Dedifferentiated amniotic fluid mesenchymal stem cell (primary cell): ENCODE results near the gene ZNF440.
A peak's percentile ranks its signal among the peaks of the same experiment; 100 is the strongest.
"Not testable (repeated sequence)": the region's sequence is repeated elsewhere in the genome, so short reads cannot be mapped to it uniquely, and the experiment has no call there.

Source experiments
- DNase-seq: peaks from one replicate; pipeline ENCODE4 v3.0.0-alpha.2; 2016; ENCODE audit errors: extremely low spot score

ZNF440 gene

GRCh38 chr19:11814029-11814699 is at the start of gene ZNF440:
TSS of gene ZNF440 (plus strand) at chr19:11814273. CDS start at chr19:11814448, 175 bp downstream.
- DNase-seq: peak; percentile 90

GRCh38 chr19:11766597-11767591 is 47.2 kb upstream of the ZNF440 start, which contains the start of gene ZNF441:
TSS of gene ZNF441 (plus strand) at chr19:11767000. CDS start at chr19:11767194, 194 bp downstream.
- DNase-seq: peak; percentile 93

GRCh38 chr19:11767633-11768133 is 46.4 kb upstream of the ZNF440 start:
- DNase-seq: no peak

- no peak for DNase-seq
Observed at GRCh38 chr19:11769995-11770394, 44.1 kb upstream of the ZNF440 start.

GRCh38 chr19:11771520-11771919 is 42.6 kb upstream of the ZNF440 start:
- not testable (repeated sequence) for DNase-seq

GRCh38 chr19:11776669-11777068 is 37.4 kb upstream of the ZNF440 start:
- DNase-seq: not testable (repeated sequence)

- no peak for DNase-seq
Observed at GRCh38 chr19:11780431-11781020, 33.5 kb upstream of the ZNF440 start.

- no peak for DNase-seq
Observed at GRCh38 chr19:11781295-11782057, 32.6 kb upstream of the ZNF440 start.

GRCh38 chr19:11783767-11784166 is 30.3 kb upstream of the ZNF440 start:
- no peak for DNase-seq

GRCh38 chr19:11784356-11784755 is 29.7 kb upstream of the ZNF440 start:
- DNase-seq: no peak

GRCh38 chr19:11787536-11787935 is 26.5 kb upstream of the ZNF440 start:
- DNase-seq: no peak

GRCh38 chr19:11792942-11793341 is 21.1 kb upstream of the ZNF440 start:
- no peak for DNase-seq

GRCh38 chr19:11797491-11797890 is 16.6 kb upstream of the ZNF440 start:
- peak; percentile 80 for DNase-seq

GRCh38 chr19:11798391-11799330 is 15.4 kb upstream of the ZNF440 start, which contains the start of gene ZNF491:
TSS of gene ZNF491 (plus strand) at chr19:11798523. CDS start at chr19:11805954, 7,431 bp downstream.
- DNase-seq: peak; percentile 90

- DNase-seq: no peak
Observed at GRCh38 chr19:11806354-11807098, 7.5 kb upstream of the ZNF440 start.

- DNase-seq: no peak
Observed at GRCh38 chr19:11807099-11807380, 7.0 kb upstream of the ZNF440 start.

- no peak for DNase-seq
Observed at GRCh38 chr19:11813703-11814028, 407 bp upstream of the ZNF440 start.

- no peak for DNase-seq
Observed at GRCh38 chr19:11814700-11815035, 595 bp downstream of the ZNF440 start.

GRCh38 chr19:11821474-11822109 is 7.5 kb downstream of the ZNF440 start:
- DNase-seq: no peak
